Measurements from ENCODE around the gene NHS. TPM values are rescaled to one million over a fixed set of nuclear protein-coding genes. Genes with fewer than 3 reads are reported as not detected.

Gene NHS
- total and polyA plus RNA-seq, 2 of the 4 experiments (the other 2 are of a cell fraction): 0.36 to 0.90 TPM

DNA sequence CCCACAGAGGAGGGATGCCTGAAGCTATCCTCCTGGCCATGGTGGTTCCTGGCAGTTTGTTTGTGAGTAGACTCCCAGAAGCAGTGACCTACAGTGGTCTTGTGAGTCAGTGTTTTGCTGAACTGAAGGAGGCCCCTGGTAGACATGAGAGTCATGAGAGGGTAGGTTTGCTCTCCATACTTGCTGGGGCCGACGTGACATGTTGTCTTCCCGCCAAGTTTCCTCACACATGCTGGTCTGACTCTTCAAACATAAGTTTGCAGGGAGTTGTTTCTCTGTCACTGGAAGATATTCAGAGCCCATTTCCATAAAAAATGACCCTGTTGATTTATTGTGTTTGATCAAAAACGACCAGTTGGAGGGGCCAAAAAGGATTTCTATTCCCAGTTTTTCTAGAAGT, 231.2 kb downstream of the NHS start:
- Histone ChIP-seq H4K91ac (ENCODE audit: insufficient read depth, low read depth, low read length) (no peak overlapping the region), H2BK15ac (ENCODE audit: low read depth, low read length) (no peak overlapping the region), H3K27me3 (ENCODE audit: control insufficient read depth, insufficient read depth, low read length) (no peaks in the 10 kb centered on the region; the same call in none of the 2 replicates), H3K9ac (ENCODE audit: low read depth, low read length) (no peak overlapping the region), H2BK20ac (ENCODE audit: low read depth, low read length) (no peak overlapping the region), H2AK9ac (replicated peaks; ENCODE audit: low read depth, low read length, poor library complexity) (no peak overlapping the region), H3K9me3 (ENCODE audit: control insufficient read depth, insufficient read depth, low read length) (no peaks in the 10 kb centered on the region), H2AK5ac (ENCODE audit: low read depth, low read length) (no peak overlapping the region), H3K56ac (ENCODE audit: extremely low read depth, insufficient read depth, low read length) (no peak overlapping the region), H3K23ac (ENCODE audit: low read depth, low read length) (no peak overlapping the region), H3K18ac (ENCODE audit: low read depth, low read length) (no peak overlapping the region), H2BK5ac (ENCODE audit: low read depth, low read length, poor library complexity, severe bottlenecking) (no peak overlapping the region), H2AFZ (replicated peaks; ENCODE audit: low read length, poor library complexity) (peak overlapping the region; percentile 23), H3K9me1 (ENCODE audit: insufficient read depth, low read length) (no peaks in the 10 kb centered on the region), H4K8ac (ENCODE audit: low read depth in 2 of 2, low read length in 2 of 2) (no peak overlapping the region), H3K79me1 (ENCODE audit: low read depth in 1 of 2, low read length in 2 of 2) (no peaks in the 10 kb centered on the region), H3K4me3 (ENCODE audit: insufficient read depth, low read depth, low read length) (no peak overlapping the region), H3K14ac (replicated peaks; ENCODE audit: low read depth, low read length) (no peak overlapping the region), H4K5ac (ENCODE audit: low read depth, low read length) (no peak overlapping the region; the same call in 1 of the 2 replicates), H3K4me2 (ENCODE audit: low read depth, low read length) (no peak overlapping the region), H3K4ac (ENCODE audit: low read depth, low read length) (no peak overlapping the region), H3K27ac (ENCODE audit: insufficient read depth, low read length) (no peak overlapping the region), H2BK120ac (ENCODE audit: low read depth, low read length) (no peak overlapping the region), H3K36me3 (ENCODE audit: control insufficient read depth, insufficient read depth, low read length) (no peaks in the 10 kb centered on the region), H3K4me1 (ENCODE audit: control insufficient read depth, insufficient read depth, low read length) (peaks cover 5% of the 10 kb centered on the region), H4K20me1 (ENCODE audit: insufficient read depth, low read length) (no peaks in the 10 kb centered on the region)
- in situ Hi-C loops (cut with MboI; ENCODE audit: low sequenced_read_pairs): no loop called here
- intact Hi-C loops (cut with micrococcal nuclease): no loop called here
- no CpG with 5 or more reads among the region's 4 CpGs for WGBS, 2 experiments (ENCODE audit: extremely low coverage in 2 of 2, insufficient read length in 1 of 2)
- dilution Hi-C loops (cut with HindIII; ENCODE audit: low sequenced_read_pairs, unreplicated experiment): no loop called here
- DNase-seq (peak; percentile 19), ATAC-seq (ENCODE audit: low read depth) (no peak)
- CTCF ChIA-PET: no interaction called here
- POLR2A ChIA-PET (ENCODE audit: unreplicated experiment): no interaction called here
- no TSS peak for BruUV-seq (replicated peaks)
- TF ChIP-seq POLR2A (IDR thresholded peaks at IDR 0.05; ENCODE audit: low read depth, low read length) (no peak), RAD21 (IDR thresholded peaks at IDR 0.05; ENCODE audit: low read length) (no peak), MXI1 (IDR thresholded peaks at IDR 0.05; ENCODE audit: borderline replicate concordance, low read depth, low read length) (no peak), NFE2L2 (IDR thresholded peaks at IDR 0.05; ENCODE audit: low read depth, low read length) (no peak), USF2 (IDR thresholded peaks at IDR 0.05; ENCODE audit: low read depth, low read length) (no peak), MAZ (IDR thresholded peaks at IDR 0.05; ENCODE audit: borderline replicate concordance, low read depth, low read length) (no peak), BHLHE40 (IDR thresholded peaks at IDR 0.05; ENCODE audit: low read depth, low read length) (no peak), FOS (IDR thresholded peaks at IDR 0.05; ENCODE audit: low read depth, low read length) (no peak), SMC3 (IDR thresholded peaks at IDR 0.05; ENCODE audit: low read depth, low read length) (no peak), CTCF (conservative IDR thresholded peaks at IDR 0.05; ENCODE audit: low read depth, low read length) (no peak), CEBPB (IDR thresholded peaks at IDR 0.05; ENCODE audit: low read depth, low read length) (no peak), MAFK (IDR thresholded peaks at IDR 0.05; ENCODE audit: low read depth, low read length) (no peak)
